GM12878 (cell line): ENCODE data around the gene LANCL3. TPM values are rescaled to one million over a fixed set of nuclear protein-coding genes. Genes with fewer than 3 reads are reported as not detected.

ENCODE experiments used
- ATAC-seq: fragments of 200-7000 bp; cut with Tn5 transposase; 3 replicates; pipeline ENCODE4 v1.9.1; 2020; ENCODE audit warnings: mild to moderate bottlenecking, moderate library complexity
- BruUV-seq: library from RNA; stranded (reverse); fragments of 400-500 nt; replicated peaks from 2 replicates; lab custom pipeline; 2021; lab: Mats Ljungman, UMichigan
- CTCF ChIA-PET: fragments of 300-600 bp; sonication (Branson Sonifier 250); formaldehyde crosslinking; extraction: SDS; loops from one replicate; lab custom pipeline; 2021; ENCODE audit warnings: inconsistent platforms; lab: Yijun Ruan, JAX
- POLR2A ChIA-PET: fragments of 350-600 bp; formaldehyde crosslinking; extraction: SDS; loops from one replicate; lab custom pipeline; 2021; ENCODE audit warnings: inconsistent platforms; lab: Charles Lee
- RAD21 ChIA-PET: fragments of 300-600 bp; sonication (Branson Sonifier 250); formaldehyde crosslinking; loops from one replicate; lab custom pipeline; 2023; ENCODE audit warnings: antibody characterized with exemption; ENCODE audit not compliant: unreplicated experiment; lab: Charles Lee
- SMC1A ChIA-PET: fragments of 300-600 bp; sonication (Branson Sonifier 250); formaldehyde crosslinking; loops from one replicate; lab custom pipeline; 2023; ENCODE audit not compliant: unreplicated experiment, uncharacterized antibody; lab: Charles Lee
- DNase-seq: peaks from one replicate; pipeline ENCODE4 v3.0.0-alpha.2; 2011; ENCODE audit warnings: low read depth, low spot score
- FAIRE-seq: peaks from 3 replicates; lab custom pipeline; 2011; peaks lifted over from hg19 to GRCh38; lab: Jason Lieb, UNC
- H2AFZ ChIP-seq: 2 replicates; pipeline ENCODE4 v1.6.0; 2011; ENCODE audit warnings: low read depth, low read length, control low read depth; ENCODE audit not compliant: control insufficient read depth
- H3K27ac ChIP-seq: 2 replicates; pipeline ENCODE4 v1.5.1; 2011; ENCODE audit warnings: control low read depth; ENCODE audit not compliant: control insufficient read depth, insufficient read depth
- H3K27me3 ChIP-seq, 2 experiments: replicated peaks in 1 of 2; 2 replicates each; pipeline versions ENCODE4 v1.6.0 to v1.6.1; 2011; ENCODE audit warnings: low read length in 1 of 2; ENCODE audit not compliant: control insufficient read depth in 2 of 2, insufficient read depth in 2 of 2
- H3K36me3 ChIP-seq, 2 experiments: 2 replicates each; pipeline ENCODE4 v1.5.1; 2011; ENCODE audit warnings: low read length in 1 of 2; ENCODE audit not compliant: control insufficient read depth in 2 of 2, insufficient read depth in 2 of 2
- H3K4me1 ChIP-seq: 2 replicates; pipeline ENCODE4 v1.6.1; 2011; ENCODE audit warnings: mild to moderate bottlenecking, low read length, moderate library complexity, mixed read lengths; ENCODE audit not compliant: control insufficient read depth, insufficient read depth
- H3K4me2 ChIP-seq: 2 replicates; pipeline ENCODE4 v1.6.0; 2011; ENCODE audit warnings: control low read depth; ENCODE audit not compliant: control insufficient read depth, insufficient read depth
- H3K4me3 ChIP-seq: fragments of 200-600 bp; sonication (generic); 2 replicates; pipeline ENCODE4 v1.5.1; 2016
- H3K79me2 ChIP-seq: 2 replicates; pipeline ENCODE4 v1.6.0; 2011; ENCODE audit warnings: low read length; ENCODE audit not compliant: control insufficient read depth, insufficient read depth
- H3K9ac ChIP-seq: 2 replicates; pipeline ENCODE4 v1.8.0; 2011; ENCODE audit warnings: low read length, control low read depth, mixed read lengths; ENCODE audit not compliant: control insufficient read depth, insufficient read depth
- H3K9me3 ChIP-seq: replicated peaks from 3 replicates; pipeline ENCODE4 v1.5.1; 2011; ENCODE audit warnings: mild to moderate bottlenecking, low read length; ENCODE audit not compliant: control insufficient read depth, insufficient read depth
- H4K20me1 ChIP-seq: 2 replicates; pipeline ENCODE4 v1.6.0; 2011; ENCODE audit not compliant: control insufficient read depth, insufficient read depth
- CBX5 ChIP-seq: sonication (generic); IDR thresholded peaks from 2 replicates; pipeline ENCODE4 v1.6.1; 2016; ENCODE audit warnings: low read depth, moderate library complexity, mild to moderate bottlenecking, inconsistent platforms
- E2F8 ChIP-seq: fragments of 450-650 bp; IDR thresholded peaks from 2 replicates; pipeline ENCODE4 v1.6.1; 2018; ENCODE audit warnings: mild to moderate bottlenecking, low read depth, moderate library complexity; ENCODE audit not compliant: partially characterized antibody
- EP300 ChIP-seq, 2 experiments: fragments of 150-350 bp in 1 of 2; IDR thresholded peaks; 2 replicates each; pipeline ENCODE4 v1.6.1; 2011 to 2012; ENCODE audit warnings: low read depth in 2 of 2, low read length in 2 of 2, borderline replicate concordance in 1 of 2, improper control_type of control experiment in 1 of 2, inconsistent platforms in 1 of 2; ENCODE audit not compliant: control insufficient read depth in 1 of 2
- ETV6 ChIP-seq, 2 experiments: fragments of 450-650 bp in 1 of 2; IDR thresholded peaks in 1 of 2; conservative IDR thresholded peaks in 1 of 2; 2 replicates each; pipeline ENCODE4 v1.6.1; 2014; ENCODE audit warnings: antibody characterized with exemption in 1 of 2, borderline replicate concordance in 1 of 2, low read depth in 1 of 2, mild to moderate bottlenecking in 1 of 2, moderate library complexity in 1 of 2
- IKZF1 ChIP-seq: fragments of 450-650 bp; conservative IDR thresholded peaks from 2 replicates; pipeline ENCODE4 v1.6.1; 2017; ENCODE audit warnings: antibody characterized with exemption, mild to moderate bottlenecking
- JUNB ChIP-seq: IDR thresholded peaks from 2 replicates; pipeline ENCODE4 v1.6.1; 2016; ENCODE audit warnings: antibody characterized with exemption, mild to moderate bottlenecking
- MYB ChIP-seq: fragments of 150-350 bp; IDR thresholded peaks from 2 replicates; pipeline ENCODE4 v1.6.1; 2014; ENCODE audit warnings: mild to moderate bottlenecking, low read depth, low read length, borderline replicate concordance
- PAX8 ChIP-seq: fragments of 450-650 bp; IDR thresholded peaks from 2 replicates; pipeline ENCODE4 v1.6.1; 2017; ENCODE audit warnings: mild to moderate bottlenecking, moderate library complexity
- RBBP5 ChIP-seq: fragments of 200-600 bp; sonication (generic); conservative IDR thresholded peaks from 2 replicates; pipeline ENCODE4 v1.6.1; 2016
- RCOR1 ChIP-seq: conservative IDR thresholded peaks from 2 replicates; pipeline ENCODE4 v1.6.1; 2012; ENCODE audit warnings: low read depth, low read length, improper control_type of control experiment
- SMC3 ChIP-seq: IDR thresholded peaks from 2 replicates; pipeline ENCODE4 v1.6.1; 2011; ENCODE audit warnings: low read length, improper control_type of control experiment, borderline replicate concordance
- SP1 ChIP-seq: IDR thresholded peaks from one replicate; pipeline ENCODE4 v1.6.1; 2011; ENCODE audit warnings: low read depth, low read length
- TBL1XR1 ChIP-seq: IDR thresholded peaks from 2 replicates; pipeline ENCODE4 v1.6.1; 2012; ENCODE audit warnings: low read depth, low read length, improper control_type of control experiment
- TCF7 ChIP-seq: IDR thresholded peaks from 2 replicates; pipeline ENCODE4 v1.6.1; 2014; ENCODE audit warnings: antibody characterized with exemption, borderline replicate concordance
- YBX1 ChIP-seq: fragments of 450-650 bp; IDR thresholded peaks from 2 replicates; pipeline ENCODE4 v1.6.1; 2016; ENCODE audit warnings: antibody characterized with exemption
- ZNF687 ChIP-seq: fragments of 450-650 bp; IDR thresholded peaks from 2 replicates; pipeline ENCODE4 v1.6.1; 2017; ENCODE audit warnings: mild to moderate bottlenecking, moderate library complexity
- WGBS: methylation state at CpG from one replicate; pipeline ENCODE4 v1.1.6; 2016; ENCODE audit warnings: low lambda C conversion rate; ENCODE audit not compliant: insufficient replicate concordance, insufficient coverage; ENCODE audit errors: missing lambda C conversion rate; 5-methylcytosine and 5-hydroxymethylcytosine counted together
- in situ Hi-C: fragments of 300-500 bp; cut with MboI; formaldehyde crosslinking; loops from 9 replicates; pipeline ENCODE4 v1.14.3; 2018; ENCODE audit warnings: mixed read lengths
- intact Hi-C: fragments of 100-400 bp; cut with micrococcal nuclease; formaldehyde crosslinking; loops from one replicate; pipeline ENCODE4 v1.14.2; 2022; ENCODE audit not compliant: unreplicated experiment
- polyA plus RNA-seq, 11 experiments: library from polyadenylated mRNA; depleted of rRNA in 4 of 11; unstranded in 6 of 11; stranded (reverse) in 5 of 11; fragments of >200 nt; fragmentation: Nextera tagmentation in 4 of 11; fragmentation: Illumina TruSeq in 1 of 11; extraction: Ambion mirVana in 4 of 11; extraction: Trizol in 1 of 11; gene quantifications; 1 replicate in 1 of 11; 2 replicates in 10 of 11; pipeline versions ENCODE4 v1.2.1 to v1.2.3, GENCODE V29; 2011 to 2016; ENCODE audit warnings: inconsistent platforms in 2 of 11, missing spikeins in 2 of 11, low read depth in 1 of 11
- total RNA-seq, 4 experiments: library from RNA; depleted of rRNA in 3 of 4; stranded (reverse); fragments of >200 nt in 3 of 4; fragmentation: Illumina TruSeq in 1 of 4; extraction: Trizol in 1 of 4; gene quantifications; 2 replicates each; pipeline versions ENCODE4 v1.2.1 to v1.2.3, GENCODE V29; 2013 to 2021

LANCL3 gene
- total and polyA plus RNA-seq, 10 of the 15 experiments (the other 5 are each of a cell fraction or from before 2014, with no cell fraction given), result not detected

- TF ChIP-seq RBBP5 (no peak), E2F8 (no peak), YBX1 (no peak), EP300 (IDR thresholded peaks at IDR 0.05; ENCODE audit: borderline replicate concordance in 1 of 2, control insufficient read depth in 1 of 2, low read depth in 2 of 2, low read length in 2 of 2) (no peak), JUNB (no peak)
Measured at GRCh38 chrX:37652589-37653231, 81.2 kb downstream of the LANCL3 start (continued).

- Histone ChIP-seq H3K36me3 (no peaks in the 10 kb centered on the region), H3K9me3 (no peaks in the 10 kb centered on the region), H3K27me3 (no peaks in the 10 kb centered on the region; a peak in 1 of 4 replicates), H3K4me3 (no peak overlapping the region), H3K4me1 (no peaks in the 10 kb centered on the region), H3K79me2 (no peaks in the 10 kb centered on the region), H4K20me1 (no peaks in the 10 kb centered on the region), H3K4me2 (no peak overlapping the region), H3K27ac (no peak overlapping the region), H2AFZ (no peak overlapping the region), H3K9ac (no peak overlapping the region)
- ChIA-PET RAD21 (no interaction called here), SMC1A (no interaction called here), POLR2A (no interaction called here), CTCF (interaction anchor here (0.8 to 1.1 kb wide), 2 partner anchors 9 to 11 kb away, joined by 4 read pairs; no protein-coding TSS in a partner anchor)
- FAIRE-seq, result no peak
- intact Hi-C loops (no loop called here), in situ Hi-C loops (no loop called here)
- no TSS peak for BruUV-seq
- WGBS, result 12% methylated on average over 1 of the region's 1 CpG
- no peak for DNase-seq
- ATAC-seq, result no peak
- TF ChIP-seq MYB, result no peak
- TF ChIP-seq ETV6 (conservative IDR thresholded peaks at IDR 0.05 in 1 of 2, IDR thresholded peaks at IDR 0.05 in 1 of 2; ENCODE audit: borderline replicate concordance in 1 of 2, low read depth in 1 of 2), result no peak
- no peak for TF ChIP-seq RCOR1
- no peak for TF ChIP-seq SMC3
- TF ChIP-seq CBX5, result no peak
- no peak for TF ChIP-seq ZNF687
- no peak for TF ChIP-seq SP1
- TF ChIP-seq TBL1XR1, result no peak
- no peak for TF ChIP-seq TCF7
- TF ChIP-seq IKZF1, result no peak
- TF ChIP-seq PAX8, result no peak
Measured at GRCh38 chrX:37653397-37654085, 82.1 kb downstream of the LANCL3 start.
